Activated CD8-positive, alpha-beta memory T cell treated with anti-CD3 and anti-CD28 coated beads, Interleukin-2, amount 50 U/mL, for 1 hour (primary cell): ENCODE data around the gene KRT3.
"Not testable (repeated sequence)": the region's sequence is repeated elsewhere in the genome, so short reads cannot be mapped to it uniquely, and the experiment has no call there.

Experiments used
- DNase-seq: peaks from one replicate; pipeline ENCODE4 v3.0.0-alpha.2; 2020; ENCODE audit errors: extremely low read depth

KRT3 gene

DNA sequence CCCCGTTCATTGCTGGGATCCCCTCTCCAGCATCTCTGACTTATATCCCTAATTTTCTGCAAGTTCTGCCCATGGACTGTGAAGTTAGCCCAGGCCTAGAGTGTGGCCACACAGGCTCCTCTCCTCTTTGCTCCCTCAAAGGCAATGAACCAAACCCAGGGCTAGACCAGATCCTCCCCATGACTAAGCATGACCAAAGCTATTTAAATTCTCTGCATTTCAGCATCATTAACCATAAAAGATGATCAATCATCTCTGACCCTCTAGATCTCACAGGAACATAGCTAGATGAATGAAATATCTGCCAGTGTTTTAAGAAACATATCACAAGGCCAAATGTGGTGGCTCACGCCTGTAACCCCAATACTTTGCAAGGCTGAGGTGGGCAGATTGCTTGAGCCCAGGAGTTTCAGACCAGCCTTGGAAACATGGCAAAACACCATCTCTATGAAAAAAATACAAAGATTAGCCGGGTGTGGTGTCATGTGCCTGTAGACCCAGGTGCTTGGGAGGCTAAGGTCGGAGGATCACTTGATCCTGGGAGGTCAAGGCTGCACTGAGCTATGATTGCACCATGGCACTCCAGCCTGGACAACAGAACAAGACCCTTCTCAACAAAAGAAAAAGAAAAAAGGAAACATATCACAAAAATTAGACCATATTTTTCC, 2.2 kb upstream of the KRT3 start:
- no peak for DNase-seq

DNA sequence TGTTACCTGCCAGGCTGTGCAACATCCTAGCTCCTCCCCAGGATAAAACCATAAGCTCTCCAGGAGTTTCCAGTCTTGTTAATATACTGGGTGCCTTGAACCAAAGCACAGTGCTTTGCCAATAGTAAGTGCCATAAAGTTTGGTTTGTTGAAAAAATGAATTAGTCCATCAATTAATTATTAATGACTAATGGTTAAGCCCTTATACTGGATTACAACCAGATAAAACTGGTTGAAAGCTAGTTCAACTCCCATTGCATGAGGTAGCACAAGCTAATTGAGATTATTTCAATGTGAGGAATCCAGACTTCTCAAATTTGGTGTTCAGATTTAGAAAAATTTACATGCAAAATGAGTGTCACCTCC, 1.6 kb upstream of the KRT3 start:
- DNase-seq, result no peak

DNA sequence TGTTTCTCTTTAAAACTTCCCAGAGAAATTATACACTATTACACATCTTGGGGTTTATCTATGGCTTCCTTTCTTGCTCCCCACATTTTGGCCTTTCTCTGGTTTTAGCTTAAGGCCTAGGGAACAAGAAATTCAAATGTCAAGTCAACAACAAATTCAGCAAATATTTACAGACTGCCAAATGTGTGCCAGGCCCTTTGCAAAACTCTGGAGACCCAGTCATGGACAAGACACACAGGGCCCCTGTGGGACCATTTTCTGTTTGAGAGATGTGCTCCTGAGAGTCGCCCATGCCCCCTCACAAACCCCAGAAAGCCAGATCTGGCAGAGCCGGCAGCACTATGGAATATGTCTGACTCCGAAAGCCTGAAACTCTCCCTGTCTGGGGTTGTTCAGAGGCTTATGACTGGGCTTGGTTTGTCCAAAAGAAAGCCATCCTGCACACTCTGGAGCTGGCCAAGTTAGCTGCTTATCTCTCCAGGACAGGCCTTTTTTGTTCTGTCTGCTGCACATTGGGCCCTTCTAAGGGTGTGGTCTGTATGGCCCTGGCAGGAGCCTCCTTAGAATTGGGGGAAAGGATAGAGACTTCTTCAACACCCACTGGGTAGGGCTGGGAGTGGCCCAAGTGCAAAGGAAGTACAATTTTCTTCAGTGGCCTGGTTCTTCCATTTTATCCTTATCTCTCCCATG, 1.1 kb upstream of the KRT3 start:
- no peak for DNase-seq

DNA sequence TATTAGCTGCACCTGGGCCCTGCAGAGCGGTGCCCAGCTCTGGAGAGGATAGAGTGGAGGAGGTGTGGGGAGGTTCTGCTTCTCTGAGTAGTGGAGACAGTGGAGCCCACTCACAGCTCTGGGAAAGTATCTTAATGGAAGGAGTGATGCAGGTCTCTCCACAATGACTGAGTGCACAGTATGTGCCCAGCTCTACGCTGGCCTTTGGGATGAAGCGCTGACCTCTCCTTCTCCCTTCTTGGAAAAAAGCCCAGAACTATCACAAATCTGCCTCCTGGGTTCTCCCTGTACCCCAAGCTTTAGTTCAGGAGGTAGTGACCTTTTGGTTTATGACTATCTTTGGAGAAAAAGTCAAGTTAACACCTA, 495 bp upstream of the KRT3 start:
- DNase-seq, result no peak

DNA sequence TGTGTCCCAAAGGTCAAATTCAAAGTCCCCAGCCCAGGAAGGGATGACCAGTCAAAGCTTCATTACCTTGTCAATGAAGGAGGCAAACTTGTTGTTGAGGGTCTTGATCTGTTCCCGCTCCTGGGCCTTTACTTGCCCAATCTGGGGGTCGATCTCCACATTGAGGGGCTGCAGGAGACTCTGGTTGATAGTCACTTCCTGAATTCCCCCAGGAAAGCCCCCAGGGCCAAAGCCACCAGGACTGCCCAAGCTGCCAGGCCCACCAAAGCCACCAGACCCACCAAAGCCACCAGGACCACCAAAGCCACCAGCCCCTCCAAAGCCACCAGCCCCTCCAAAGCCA, 614 bp downstream of the KRT3 start:
- DNase-seq, result not testable (repeated sequence)

DNA sequence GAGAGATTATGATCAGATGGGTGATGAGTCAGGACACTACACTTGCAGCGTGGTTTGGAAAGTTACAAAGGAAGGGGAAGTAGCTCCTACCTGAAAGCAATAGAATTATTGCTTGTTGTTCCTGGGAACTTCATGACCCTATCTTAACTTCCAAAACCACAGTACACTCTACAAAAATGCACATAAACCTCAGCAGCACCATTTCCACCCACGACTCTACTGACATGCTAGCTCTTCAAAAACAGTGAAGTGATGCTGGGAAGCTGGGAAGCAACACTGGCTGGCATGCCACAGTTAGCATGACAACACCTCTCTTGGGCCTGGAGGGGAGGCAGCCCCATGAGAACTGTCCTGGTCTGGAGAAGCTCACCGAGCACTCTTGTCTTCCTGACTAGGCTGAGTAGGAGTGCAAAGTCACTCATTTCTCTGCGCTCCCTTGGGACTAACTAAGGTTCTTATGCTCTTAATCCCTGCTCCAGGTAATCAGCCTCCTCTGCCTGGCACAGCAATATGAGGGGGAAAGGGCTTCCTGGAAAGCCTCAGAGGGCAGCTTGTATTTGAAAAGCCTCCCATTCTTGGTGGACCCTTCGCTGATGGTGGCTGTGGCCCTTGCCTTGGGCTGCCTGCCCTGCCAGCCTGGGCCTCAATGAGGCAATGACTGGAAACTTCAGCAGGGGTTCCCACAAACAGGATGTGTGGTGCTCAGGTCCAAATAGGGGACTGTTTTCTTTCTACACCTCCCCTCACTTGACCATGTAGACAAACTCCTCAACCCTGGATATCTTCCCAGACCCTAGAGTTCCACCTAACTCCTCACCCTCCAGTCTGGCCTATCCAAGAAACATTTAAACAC, 1.2 kb downstream of the KRT3 start:
- no peak for DNase-seq

DNA sequence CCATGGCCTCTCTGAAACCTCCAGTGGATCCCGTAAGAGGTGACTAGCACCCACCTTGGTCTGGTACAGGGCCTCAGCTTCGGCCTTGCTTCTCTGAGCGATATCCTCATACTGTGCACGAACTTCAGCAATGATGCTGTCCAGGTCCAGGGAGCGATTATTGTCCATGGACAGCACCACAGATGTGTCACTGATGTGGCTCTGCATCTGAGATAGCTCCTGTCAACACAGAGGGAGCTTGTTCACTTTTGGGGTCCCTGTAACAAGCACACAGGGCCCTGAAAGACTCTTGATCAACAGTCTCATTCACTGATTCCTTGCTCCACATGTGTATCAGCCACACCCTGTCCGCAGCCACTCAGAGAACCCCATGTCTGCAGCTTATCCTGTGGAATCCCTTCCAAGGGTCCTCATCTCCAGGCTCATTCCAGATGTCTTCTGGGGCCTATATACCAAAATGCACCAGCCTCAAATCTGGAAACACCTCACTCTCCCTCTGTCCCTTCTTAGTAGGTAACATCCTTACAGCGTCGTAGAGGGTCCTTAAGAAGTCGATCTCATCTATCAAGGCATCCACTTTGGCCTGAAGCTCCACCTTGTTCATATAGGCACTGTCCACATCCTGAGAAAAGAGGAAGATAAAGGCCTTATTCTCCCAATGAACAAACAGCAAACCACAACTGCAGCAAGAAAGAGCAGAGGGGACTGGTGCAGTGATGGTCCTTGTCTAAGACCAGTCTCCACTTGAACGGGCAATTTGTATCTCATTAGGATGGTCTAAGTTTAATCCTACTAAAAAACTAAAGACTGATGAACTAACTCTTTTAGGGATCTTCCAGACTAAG, 3.5 kb downstream of the KRT3 start:
- DNase-seq, result no peak

DNA sequence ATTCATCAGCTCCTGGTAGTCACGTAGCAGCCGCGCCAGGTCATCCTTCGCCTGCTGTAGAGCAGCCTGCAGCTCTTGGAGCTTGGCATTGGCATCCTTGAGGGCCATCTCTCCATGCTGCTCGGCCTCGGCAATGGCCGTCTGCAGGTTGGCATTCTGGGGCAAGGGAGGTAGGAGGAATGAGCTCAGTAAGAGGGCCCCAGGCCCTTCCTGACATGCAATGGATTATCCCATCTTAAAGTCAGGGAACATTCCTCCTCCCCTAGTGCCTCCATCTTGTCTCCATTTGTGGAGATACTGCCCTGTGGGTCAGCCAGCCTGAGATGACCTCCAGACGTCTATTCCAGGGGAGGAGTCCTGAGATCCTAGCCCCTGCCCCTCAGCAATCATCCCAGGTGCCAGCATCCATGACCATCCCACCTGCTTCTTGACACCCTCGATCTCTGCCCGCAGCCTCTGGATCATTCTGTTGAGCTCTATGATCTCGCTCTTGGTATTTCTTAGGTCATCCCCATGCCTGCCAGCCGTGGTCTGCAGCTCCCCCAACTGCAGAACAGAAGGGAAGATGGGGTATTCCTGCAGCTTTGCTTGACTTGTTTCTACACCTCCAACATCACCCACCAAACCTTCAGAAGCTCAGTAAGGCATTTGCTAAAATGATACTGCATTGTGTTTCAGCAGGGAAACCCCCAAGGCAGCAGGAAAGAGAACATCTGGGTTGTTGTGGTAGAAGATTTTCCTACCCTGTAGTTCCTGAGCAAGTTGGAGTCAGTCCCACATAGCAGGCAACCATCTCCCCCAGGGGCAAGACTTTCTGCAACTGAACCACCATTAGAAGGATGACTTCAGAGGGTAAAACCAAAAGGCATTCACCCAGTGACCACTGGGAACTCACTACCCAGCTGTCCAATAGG, 4.4 kb downstream of the KRT3 start:
- no peak for DNase-seq

DNA sequence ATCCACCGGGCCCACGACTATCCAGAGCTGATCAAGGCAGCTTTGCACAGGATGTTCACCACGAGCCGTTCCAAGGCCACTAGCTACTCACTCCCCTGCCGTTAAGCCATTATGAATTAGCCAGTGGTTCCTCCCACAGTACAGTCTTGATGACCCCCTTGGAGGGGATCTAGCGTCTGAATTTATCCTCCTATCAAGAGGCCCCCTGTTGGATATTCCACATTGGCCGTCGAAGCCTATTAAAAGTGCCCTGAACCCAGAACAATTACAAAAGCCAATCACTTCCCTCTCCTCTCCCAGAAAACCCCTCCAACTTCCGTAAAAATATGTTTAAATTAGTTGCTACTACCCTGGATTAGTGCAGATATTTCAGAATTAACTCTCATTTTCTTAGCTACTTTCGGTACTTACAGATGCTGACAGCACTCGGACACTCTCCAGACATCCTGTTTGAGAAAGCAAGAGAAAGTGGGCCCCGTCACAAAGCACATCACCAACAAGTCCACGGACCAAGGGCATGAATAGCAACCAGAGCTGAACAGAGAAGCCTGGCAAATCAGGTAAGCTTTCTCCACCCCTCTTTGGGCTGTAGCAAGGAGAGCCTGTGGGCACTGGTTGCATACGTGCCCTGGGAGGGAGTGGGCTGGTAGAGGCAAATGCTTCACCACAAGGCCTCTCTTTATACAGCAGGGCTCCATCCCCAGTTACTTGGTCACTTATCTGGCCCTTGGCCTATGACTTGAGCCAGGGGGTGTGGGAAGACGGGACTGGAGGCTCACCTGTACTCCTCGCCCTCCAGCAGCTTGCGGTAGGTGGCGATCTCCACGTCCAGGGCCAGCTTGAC, 5.3 kb downstream of the KRT3 start:
- DNase-seq, result no peak

DNA sequence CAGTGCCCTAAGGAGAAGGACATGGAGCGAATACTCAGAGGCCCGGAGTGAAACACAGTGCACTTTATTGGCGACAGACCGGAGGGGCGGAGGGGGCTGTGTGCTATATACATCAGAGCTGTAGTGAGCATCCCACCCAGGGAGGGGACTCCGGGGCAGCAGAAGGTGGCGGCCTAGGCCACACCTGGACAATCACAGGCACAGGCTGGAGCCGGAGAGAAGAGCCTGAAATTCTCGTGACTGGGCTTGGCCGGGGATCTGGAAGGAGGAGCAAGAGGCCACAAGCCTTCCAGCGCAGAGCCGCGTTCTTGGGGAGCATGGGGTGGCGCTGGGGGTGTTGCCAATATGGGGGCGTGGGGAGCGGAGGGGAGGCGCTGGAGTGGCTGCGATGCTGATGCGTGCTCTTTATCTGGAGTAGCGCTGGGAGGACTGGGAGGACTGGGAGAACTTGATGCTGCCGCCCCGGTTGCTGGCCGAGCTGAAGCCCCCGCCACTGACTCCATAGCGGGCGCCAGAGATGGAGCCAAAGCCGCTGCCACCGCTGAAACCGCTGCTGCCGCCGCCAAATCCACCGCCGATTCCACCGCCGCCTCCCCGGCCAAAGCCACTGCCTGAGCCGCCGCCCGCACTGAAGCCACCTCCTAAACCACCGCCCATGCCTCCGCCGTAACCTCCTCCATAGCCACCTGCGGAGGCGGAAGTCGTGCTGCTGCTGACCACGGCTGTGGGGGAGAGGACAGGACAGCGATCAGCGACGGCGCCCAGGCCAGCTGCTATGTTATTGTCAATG, 6.1 kb downstream of the KRT3 start:
- DNase-seq, result no peak

DNA sequence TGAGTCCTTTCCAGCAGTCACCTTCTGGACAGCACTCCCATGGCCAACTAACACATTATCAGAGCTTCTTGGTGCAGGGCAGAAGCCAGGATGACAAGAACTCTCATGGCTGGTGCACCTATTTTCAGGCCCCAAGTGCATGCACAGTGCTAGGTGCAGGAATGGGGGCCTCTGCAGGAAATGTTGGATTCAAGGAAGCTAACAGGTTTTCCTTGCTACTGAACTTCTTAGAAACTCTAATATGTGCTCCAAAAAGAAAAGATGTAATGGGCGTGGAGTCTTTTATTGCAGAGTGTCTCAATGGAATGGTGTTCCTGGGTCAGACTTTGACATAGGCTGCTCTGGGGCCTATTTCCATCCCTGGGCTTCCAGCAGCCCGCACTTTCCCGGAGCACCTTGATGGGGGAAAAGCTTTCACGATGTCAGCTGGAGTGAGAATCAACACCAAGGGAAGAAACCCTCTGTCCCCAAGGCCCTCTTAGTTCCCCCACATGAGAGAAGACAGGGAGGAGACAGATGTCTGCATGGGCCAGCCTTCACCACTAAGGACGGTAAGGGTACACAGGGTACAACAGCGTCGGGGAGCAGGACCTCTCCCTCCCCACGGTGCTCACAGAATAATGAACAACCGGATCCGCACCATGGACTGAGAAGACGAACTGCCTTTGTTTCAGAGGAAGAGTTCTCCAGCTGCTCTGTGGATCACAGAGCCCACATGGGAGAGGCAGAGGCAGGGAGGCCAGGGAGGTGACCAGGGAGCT, 6.9 kb downstream of the KRT3 start:
- DNase-seq, result no peak

DNA sequence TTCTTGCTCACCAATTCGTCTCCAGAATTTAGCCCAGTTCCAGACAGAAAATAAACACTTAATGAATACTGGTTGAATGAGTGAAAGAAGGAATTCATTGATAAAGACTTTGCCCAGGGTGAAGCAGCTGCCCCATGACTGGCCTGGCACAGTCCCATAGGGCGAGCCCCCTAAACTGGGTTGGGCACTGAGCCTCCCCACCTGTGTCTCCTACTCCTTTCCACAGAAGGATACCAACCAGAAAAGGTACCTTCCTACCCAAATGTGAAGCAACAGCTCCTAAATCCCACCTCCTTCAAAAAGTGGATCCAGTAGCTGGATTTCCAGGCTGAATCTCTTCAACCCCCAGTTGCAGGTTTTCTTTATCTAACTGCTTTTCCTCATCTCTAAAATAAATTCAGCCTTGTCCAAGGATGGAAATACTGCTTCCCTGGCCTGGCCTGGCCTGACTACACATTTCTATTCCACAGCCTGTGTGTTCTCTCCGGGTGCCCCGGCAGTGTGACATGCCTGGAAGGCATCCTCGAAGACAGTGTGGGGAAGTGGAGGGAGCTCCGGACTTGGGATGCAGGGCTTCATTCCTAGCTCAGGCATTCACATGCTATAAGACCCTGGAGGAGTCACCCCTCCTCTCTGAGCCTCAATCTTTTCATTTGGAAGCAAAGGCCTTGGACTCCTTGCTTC, 7.6 kb downstream of the KRT3 start:
- no peak for DNase-seq

DNA sequence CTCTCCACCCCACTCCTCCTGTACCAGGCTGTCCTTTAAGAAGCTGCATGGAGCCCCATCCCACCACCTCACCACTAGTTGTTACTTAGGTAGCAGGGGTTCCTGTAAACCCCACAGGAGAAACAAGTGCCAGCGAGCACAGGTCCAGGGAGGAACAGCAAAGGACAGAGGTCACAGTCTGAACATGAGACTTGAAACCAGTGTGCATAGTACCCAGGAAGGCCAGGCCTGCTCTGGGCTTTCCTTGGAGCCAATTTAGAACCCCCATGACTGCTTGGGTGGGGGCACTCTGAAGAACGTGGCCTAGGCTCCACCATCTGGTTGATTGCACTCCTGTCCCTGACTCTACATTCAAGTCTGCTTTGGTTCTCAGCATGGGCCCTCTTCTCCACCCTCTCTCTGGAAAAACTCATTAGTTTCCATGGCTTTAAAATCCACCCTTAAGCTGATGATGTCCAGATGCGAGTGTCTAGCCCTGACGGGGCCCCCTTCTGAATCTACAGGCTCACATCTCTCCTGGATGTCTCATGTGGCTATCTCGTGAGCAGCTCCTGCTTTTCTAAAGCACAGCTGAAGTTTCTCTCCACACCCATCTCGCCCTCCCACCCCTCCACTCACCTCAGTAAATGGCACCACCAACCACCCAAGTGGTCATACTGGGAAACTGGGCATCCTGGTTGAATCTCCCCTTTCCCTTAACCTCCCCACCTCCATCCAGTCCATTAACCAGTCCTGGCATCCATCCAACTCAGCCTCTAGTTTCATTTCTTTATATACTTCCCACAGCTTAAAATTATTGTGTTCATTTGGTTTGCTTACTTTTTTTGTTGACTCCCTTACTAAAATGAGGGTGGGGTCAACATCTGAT, 8.4 kb downstream of the KRT3 start:
- DNase-seq, result no peak

DNA sequence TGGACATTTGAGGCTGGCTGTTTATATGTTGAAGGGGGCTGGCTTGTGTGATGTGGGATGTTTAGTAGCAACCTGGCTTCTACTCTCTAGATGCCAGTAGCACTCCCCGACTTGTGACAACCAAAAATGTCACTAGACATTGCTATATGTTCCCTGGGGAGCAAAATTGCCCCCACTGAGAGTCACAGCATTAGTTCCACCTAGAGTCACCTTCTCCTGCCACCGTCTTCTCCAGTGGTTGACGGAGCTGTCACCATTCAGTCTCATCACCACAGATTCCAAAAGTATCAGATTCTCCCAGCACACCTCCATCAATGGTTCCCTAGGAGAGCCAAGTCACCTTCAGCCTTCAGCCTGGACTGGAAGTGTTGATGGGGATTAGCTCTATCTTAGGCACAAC, 11.0 kb downstream of the KRT3 start:
- DNase-seq, result no peak

DNA sequence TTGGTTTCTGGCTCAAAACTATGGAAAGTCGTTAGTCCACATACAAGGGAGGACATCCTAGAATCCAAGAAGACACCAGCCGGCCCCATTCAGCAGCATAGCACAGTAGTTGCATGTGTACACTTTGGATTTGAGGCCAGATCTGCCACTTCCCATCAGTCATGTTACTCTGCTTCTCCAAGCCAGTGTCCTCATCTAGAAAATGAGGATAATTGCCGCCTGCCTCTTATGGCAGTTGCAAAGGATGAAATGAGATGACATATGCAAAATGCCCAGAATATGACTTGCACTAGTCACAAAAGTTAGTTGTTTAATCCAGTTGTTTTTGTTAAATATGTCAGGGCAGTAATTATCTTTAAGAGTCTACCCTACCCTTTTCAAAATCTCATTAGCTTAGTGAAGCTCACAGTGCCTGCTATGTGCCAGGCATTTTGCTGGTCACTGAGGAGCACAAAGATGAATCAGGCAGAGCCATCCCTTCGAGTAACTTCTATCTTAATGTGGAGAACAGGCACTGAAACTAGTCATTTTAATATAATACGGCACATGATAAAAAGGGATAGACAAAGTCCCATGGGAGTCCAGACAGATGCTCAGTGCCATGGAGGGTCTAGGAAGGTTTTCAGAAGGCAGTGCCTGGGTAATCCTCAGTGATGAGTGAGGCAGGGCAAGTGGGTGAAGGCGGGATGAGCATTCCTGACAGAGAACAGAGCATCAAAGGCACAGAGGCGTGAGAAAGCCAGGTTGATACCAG, 12.2 kb downstream of the KRT3 start:
- no peak for DNase-seq

DNA sequence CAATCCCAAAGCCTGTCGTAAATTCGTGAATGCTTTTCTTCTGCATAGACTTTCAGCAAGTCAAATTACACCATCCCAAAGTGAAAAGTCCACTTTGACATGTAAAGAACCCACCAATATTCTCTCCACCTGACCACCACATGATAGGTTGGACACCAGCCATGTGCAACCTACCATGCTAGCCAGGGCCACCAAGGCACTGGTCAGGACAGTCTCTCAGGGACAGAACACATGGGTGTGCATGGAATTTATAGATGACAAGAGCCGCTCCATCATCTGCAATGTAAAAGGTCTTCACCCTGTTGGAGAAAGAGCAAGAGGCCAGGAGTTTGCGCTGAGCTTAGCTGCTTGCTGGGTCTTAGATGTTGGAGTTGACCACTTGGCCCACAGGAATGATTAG, 13.4 kb downstream of the KRT3 start:
- no peak for DNase-seq
